Measurements from ENCODE around the gene COPE. TPM values are rescaled to one million over a fixed set of nuclear protein-coding genes. Genes with fewer than 3 reads are reported as not detected.

The COPE gene
- total and polyA plus RNA-seq, 2 donors (not counting 1 experiment from before 2014, with no cell fraction given): 154 to 279 TPM

DNA sequence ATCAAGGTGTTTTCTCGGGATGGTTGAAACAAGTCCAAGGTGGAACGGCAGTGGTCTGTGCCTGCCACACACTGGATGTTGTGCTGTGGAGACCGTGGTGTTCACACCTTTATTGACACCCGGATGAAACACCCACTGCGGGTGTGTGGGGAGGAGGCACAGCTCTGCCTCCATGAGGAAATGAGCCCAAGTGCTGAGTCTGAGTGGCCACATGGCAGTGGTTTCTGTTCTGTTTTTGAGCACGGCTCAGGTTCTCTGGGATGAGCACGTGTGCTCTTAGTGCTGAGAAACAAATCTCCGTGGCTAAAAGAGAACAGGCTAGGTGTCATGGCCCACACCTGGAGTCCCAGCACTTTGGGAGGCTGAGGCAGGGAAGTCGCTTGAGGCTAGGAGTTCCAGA lies 58.0 kb downstream of the COPE start:
- CTCF ChIA-PET: interaction anchor here (0.6 to 2.6 kb wide), 2 partner anchors 14 to 680 kb away, joined by 3 to 8 read pairs; no protein-coding TSS in a partner anchor
- Histone ChIP-seq H3K79me2 (ENCODE audit: control insufficient read depth, insufficient read depth, low read length) (no peaks in the 10 kb centered on the region), H3K9me3 (ENCODE audit: control extremely low read depth in 1 of 3, control insufficient read depth in 2 of 3, insufficient read depth in 1 of 3, low read length in 2 of 3) (no peaks in the 10 kb centered on the region), H3K4me1 (ENCODE audit: control insufficient read depth in 2 of 2, insufficient read depth in 2 of 2, low read length in 2 of 2) (peaks cover 2 to 17% of the 10 kb centered on the region in 2 donors), H3K4me2 (replicated peaks; ENCODE audit: low read depth, low read length, poor library complexity, severe bottlenecking) (no peak overlapping the region), H3K27ac (ENCODE audit: low read length in 2 of 2) (no peak overlapping the region), H3K27me3 (replicated peaks in 1 of 4; ENCODE audit: control extremely low read depth in 1 of 4, control insufficient read depth in 3 of 4, insufficient read depth in 4 of 4, low read length in 3 of 4) (no peaks in the 10 kb centered on the region), H4K20me1 (ENCODE audit: control insufficient read depth, insufficient read depth, low read length, poor library complexity, severe bottlenecking) (peaks cover 56% of the 10 kb centered on the region), H2AFZ (ENCODE audit: insufficient read depth, low read depth, low read length, poor library complexity, severe bottlenecking) (no peak overlapping the region), H3K9ac (ENCODE audit: low read length) (no peak overlapping the region), H3K36me3 (replicated peaks in 1 of 2; ENCODE audit: control extremely low read depth in 1 of 2, control insufficient read depth in 1 of 2, extremely low read depth in 1 of 2, insufficient read depth in 2 of 2, low read length in 1 of 2) (peaks cover 0 to 89% of the 10 kb centered on the region in 2 experiments), H3K4me3 (ENCODE audit: control extremely low read depth in 1 of 5, extremely low read depth in 1 of 5, insufficient read depth in 1 of 5, low read depth in 2 of 5, low read length in 4 of 5) (no peak overlapping the region)
- Mint-ChIP-seq H3K4me1 (peaks cover 9% of the 10 kb centered on the region), H3K9me3 (ENCODE audit: insufficient read depth) (no peaks in the 10 kb centered on the region), H3K27ac (peak overlapping the region; percentile 63), H3K27me3 (no peaks in the 10 kb centered on the region), H3K4me3 (no peak overlapping the region)
- ATAC-seq (ENCODE audit: low read depth) (peak; percentile 61), DNase-seq (peak; percentile 60)
- intact Hi-C loops (cut with micrococcal nuclease): no loop called here
- no peak for TF ChIP-seq EZH2 (IDR thresholded peaks at IDR 0.05; ENCODE audit: borderline replicate concordance, insufficient read depth, low read depth, low read length, poor library complexity, severe bottlenecking)
- TF ChIP-seq, protein P1, sequence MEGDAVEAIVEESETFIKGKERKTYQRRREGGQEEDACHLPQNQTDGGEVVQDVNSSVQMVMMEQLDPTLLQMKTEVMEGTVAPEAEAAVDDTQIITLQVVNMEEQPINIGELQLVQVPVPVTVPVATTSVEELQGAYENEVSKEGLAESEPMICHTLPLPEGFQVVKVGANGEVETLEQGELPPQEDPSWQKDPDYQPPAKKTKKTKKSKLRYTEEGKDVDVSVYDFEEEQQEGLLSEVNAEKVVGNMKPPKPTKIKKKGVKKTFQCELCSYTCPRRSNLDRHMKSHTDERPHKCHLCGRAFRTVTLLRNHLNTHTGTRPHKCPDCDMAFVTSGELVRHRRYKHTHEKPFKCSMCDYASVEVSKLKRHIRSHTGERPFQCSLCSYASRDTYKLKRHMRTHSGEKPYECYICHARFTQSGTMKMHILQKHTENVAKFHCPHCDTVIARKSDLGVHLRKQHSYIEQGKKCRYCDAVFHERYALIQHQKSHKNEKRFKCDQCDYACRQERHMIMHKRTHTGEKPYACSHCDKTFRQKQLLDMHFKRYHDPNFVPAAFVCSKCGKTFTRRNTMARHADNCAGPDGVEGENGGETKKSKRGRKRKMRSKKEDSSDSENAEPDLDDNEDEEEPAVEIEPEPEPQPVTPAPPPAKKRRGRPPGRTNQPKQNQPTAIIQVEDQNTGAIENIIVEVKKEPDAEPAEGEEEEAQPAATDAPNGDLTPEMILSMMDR (IDR thresholded peaks at IDR 0.05): no peak
- POLR2A ChIA-PET: no interaction called here
- 76% methylated on average over 8 of the region's 9 CpGs for WGBS (ENCODE audit: insufficient coverage)

DNA sequence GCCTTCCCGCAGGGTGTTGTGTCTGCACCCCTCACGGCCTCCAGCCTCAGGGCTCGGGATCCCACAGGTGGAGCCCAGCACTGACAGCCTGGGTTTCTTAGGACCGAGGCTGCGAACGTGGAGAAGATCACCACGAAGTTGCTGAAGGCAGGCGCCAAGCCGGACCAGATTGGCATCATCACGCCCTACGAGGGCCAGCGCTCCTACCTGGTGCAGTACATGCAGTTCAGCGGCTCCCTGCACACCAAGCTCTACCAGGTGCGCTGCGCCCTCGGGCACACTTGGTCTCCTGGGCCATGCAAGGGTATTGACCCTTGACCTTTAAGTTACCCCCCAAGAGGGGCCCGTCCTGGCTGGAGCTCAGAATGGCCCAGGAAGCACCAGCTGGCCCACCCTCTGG lies 58.5 kb downstream of the COPE start:
- peak overlapping the region; percentile 63 for H3K27ac Mint-ChIP-seq
- 94% methylated on average over 17 of the region's 17 CpGs for WGBS (ENCODE audit: insufficient coverage)
- no peak overlapping the region for H3K9ac ChIP-seq (ENCODE audit: low read length)

More for the DNA sequence above, 58.5 kb downstream of the COPE start:
- Histone ChIP-seq H3K36me3 (replicated peaks in 1 of 2; ENCODE audit: control extremely low read depth in 1 of 2, control insufficient read depth in 1 of 2, extremely low read depth in 1 of 2, insufficient read depth in 2 of 2, low read length in 1 of 2) (peaks cover 0 to 89% of the 10 kb centered on the region in 2 experiments), H3K27me3 (replicated peaks in 1 of 4; ENCODE audit: control extremely low read depth in 1 of 4, control insufficient read depth in 3 of 4, insufficient read depth in 4 of 4, low read length in 3 of 4) (no peaks in the 10 kb centered on the region), H3K79me2 (ENCODE audit: control insufficient read depth, insufficient read depth, low read length) (peaks cover under 1% of the 10 kb centered on the region), H3K9me3 (ENCODE audit: control extremely low read depth in 1 of 3, control insufficient read depth in 2 of 3, insufficient read depth in 1 of 3, low read length in 2 of 3) (no peaks in the 10 kb centered on the region), H3K4me2 (replicated peaks; ENCODE audit: low read depth, low read length, poor library complexity, severe bottlenecking) (no peak overlapping the region), H3K4me1 (ENCODE audit: control insufficient read depth in 2 of 2, insufficient read depth in 2 of 2, low read length in 2 of 2) (peaks cover 2 to 17% of the 10 kb centered on the region in 2 donors), H2AFZ (ENCODE audit: insufficient read depth, low read depth, low read length, poor library complexity, severe bottlenecking) (no peak overlapping the region), H4K20me1 (ENCODE audit: control insufficient read depth, insufficient read depth, low read length, poor library complexity, severe bottlenecking) (peaks cover 56% of the 10 kb centered on the region), H3K27ac (ENCODE audit: low read length in 2 of 2) (no peak overlapping the region), H3K4me3 (ENCODE audit: control extremely low read depth in 1 of 5, extremely low read depth in 1 of 5, insufficient read depth in 1 of 5, low read depth in 2 of 5, low read length in 4 of 5) (no peak overlapping the region)
- intact Hi-C loops (cut with micrococcal nuclease): no loop called here
- Mint-ChIP-seq H3K27me3 (no peaks in the 10 kb centered on the region), H3K4me1 (peaks cover 9% of the 10 kb centered on the region), H3K9me3 (ENCODE audit: insufficient read depth) (no peaks in the 10 kb centered on the region), H3K4me3 (no peak overlapping the region)
- no peak for ATAC-seq (ENCODE audit: low read depth)
- POLR2A ChIA-PET: no interaction called here
- CTCF ChIA-PET: interaction anchor here (2.6 kb wide), 1 partner anchor 13 kb away, joined by 8 read pairs; no protein-coding TSS in a partner anchor
- TF ChIP-seq, protein P1 (IDR thresholded peaks at IDR 0.05): no peak
- TF ChIP-seq EZH2 (IDR thresholded peaks at IDR 0.05; ENCODE audit: borderline replicate concordance, insufficient read depth, low read depth, low read length, poor library complexity, severe bottlenecking): no peak
- no peak for DNase-seq

Measured in B cell (primary cell).